ENCODE measurements around the gene CCR5AS.

The CCR5AS gene

DNA sequence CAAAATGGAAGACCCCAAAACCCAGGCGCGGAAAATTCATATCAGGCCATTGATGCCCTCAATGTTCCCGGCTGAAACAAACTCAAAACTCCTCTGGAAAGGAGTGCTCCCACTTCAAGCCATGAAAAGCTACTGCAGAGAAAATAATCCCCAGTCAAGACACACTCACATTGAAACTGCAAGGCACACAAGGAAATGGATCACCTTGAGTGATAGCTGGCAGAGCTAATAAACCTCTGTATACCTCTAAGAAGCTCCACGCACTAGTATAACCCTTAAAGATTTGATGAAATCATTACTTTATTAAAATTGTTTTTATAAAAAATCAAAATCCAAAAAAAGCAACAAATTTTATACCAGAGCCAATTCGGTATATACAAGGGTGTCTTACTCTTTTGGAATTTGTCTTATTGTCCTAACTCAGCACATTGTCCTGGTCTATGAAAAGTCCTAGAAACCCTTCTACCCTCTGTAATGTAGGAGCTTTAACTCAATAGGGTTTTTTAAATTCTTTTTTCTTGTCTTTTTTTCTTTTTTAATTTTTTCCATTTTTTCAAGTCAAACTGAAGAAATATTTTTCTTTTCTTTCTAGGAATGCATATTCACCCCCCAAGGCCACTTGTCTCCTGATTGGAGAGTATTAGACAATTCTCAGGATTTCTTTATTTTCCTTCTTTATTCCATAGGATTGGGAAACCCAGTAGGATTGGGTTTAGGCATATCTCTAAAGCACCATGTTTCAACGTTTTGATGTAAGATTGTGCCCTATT is 8.5 kb downstream of the CCR5AS start:
- Histone ChIP-seq H3K9me3 (no peaks in the 10 kb centered on the region), H3K27ac (no peak overlapping the region), H3K4me1 (no peaks in the 10 kb centered on the region), H3K36me3 (no peaks in the 10 kb centered on the region), H3K27me3 (no peaks in the 10 kb centered on the region), H3K4me3 (no peak overlapping the region)
- no peak for DNase-seq (ENCODE audit: extremely low spot score in 2 of 2)
- TF ChIP-seq POLR2AphosphoS5 (IDR thresholded peaks at IDR 0.05; ENCODE audit: insufficient read depth in 1 of 2, low read depth in 1 of 2) (no peak), POLR2A (IDR thresholded peaks at IDR 0.05) (no peak)
- TF ChIP-seq, protein P1, sequence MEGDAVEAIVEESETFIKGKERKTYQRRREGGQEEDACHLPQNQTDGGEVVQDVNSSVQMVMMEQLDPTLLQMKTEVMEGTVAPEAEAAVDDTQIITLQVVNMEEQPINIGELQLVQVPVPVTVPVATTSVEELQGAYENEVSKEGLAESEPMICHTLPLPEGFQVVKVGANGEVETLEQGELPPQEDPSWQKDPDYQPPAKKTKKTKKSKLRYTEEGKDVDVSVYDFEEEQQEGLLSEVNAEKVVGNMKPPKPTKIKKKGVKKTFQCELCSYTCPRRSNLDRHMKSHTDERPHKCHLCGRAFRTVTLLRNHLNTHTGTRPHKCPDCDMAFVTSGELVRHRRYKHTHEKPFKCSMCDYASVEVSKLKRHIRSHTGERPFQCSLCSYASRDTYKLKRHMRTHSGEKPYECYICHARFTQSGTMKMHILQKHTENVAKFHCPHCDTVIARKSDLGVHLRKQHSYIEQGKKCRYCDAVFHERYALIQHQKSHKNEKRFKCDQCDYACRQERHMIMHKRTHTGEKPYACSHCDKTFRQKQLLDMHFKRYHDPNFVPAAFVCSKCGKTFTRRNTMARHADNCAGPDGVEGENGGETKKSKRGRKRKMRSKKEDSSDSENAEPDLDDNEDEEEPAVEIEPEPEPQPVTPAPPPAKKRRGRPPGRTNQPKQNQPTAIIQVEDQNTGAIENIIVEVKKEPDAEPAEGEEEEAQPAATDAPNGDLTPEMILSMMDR (IDR thresholded peaks at IDR 0.05): no peak
- intact Hi-C loops (cut with DNase I): no loop called here

DNA sequence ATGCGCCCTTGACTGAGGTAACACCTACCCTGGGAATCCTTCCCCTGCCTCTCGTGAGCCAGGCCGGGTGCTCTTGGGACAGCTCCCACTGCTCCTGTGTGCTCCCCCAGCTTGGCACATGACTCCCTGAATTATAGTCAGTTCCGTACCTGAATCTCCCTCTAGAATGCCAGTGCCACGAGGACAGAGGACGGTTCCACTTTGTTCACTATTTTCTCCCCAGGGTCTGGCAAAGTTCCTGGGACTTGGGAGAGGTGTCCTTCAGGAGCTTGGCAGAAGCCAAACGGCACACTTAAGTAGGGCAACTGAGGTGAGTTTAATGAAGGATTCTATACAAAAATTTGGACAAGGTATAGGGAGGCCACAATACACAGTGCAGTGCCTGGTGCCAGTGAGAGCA is 9.8 kb downstream of the CCR5AS start:
- intact Hi-C loops (cut with DNase I): no loop called here
- TF ChIP-seq POLR2A (IDR thresholded peaks at IDR 0.05) (no peak), POLR2AphosphoS5 (IDR thresholded peaks at IDR 0.05; ENCODE audit: insufficient read depth in 1 of 2, low read depth in 1 of 2) (no peak)
- TF ChIP-seq, protein P1 (IDR thresholded peaks at IDR 0.05): no peak
- H3K9me3 ChIP-seq: no peaks in the 10 kb centered on the region
- no peak overlapping the region for H3K4me3 ChIP-seq
- H3K4me1 ChIP-seq: no peaks in the 10 kb centered on the region
- no peaks in the 10 kb centered on the region for H3K27me3 ChIP-seq
- DNase-seq (ENCODE audit: extremely low spot score in 2 of 2): no peak
- H3K36me3 ChIP-seq: no peaks in the 10 kb centered on the region
- no peak overlapping the region for H3K27ac ChIP-seq

DNA sequence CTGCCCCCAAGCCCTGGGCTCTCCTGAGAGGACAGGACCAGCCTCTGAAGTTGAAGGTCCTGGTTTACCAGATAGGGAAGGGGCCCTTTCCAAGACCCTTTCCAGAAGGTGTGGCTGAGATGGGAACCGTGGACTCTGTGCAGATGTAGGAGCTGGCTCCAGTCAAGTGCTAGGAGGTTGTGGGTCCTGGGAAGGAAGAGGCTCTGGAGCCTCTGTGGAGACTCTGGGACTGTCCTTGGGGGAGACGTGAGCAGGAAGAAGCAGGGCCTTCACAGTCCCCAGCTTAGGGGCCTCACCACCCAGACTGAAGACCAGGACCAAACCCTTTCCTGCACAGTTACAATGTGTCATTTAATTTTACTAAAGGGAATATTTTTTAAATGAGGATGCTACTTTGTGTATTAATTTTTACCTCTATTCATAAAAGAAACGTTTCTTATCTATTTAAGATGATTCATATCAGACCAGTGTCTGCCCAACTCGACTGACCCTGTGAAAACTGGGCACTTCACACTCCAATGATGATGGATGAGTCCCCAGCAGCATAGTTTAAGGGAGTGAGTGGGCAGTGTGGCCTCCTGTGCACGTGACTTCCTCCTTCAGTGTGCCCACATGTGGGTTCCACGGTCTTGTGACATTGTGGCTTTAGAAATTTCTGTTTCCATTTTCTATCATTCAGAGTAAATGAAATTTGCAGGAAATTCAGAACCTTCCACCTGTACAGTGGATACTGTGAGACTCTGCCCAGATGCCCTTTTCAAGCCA is 10.9 kb downstream of the CCR5AS start:
- no peak overlapping the region for H3K4me3 ChIP-seq
- H3K27ac ChIP-seq: no peak overlapping the region
- intact Hi-C loops (cut with DNase I): no loop called here
- DNase-seq (ENCODE audit: extremely low spot score in 2 of 2): no peak
- no peaks in the 10 kb centered on the region for H3K4me1 ChIP-seq
- H3K36me3 ChIP-seq: no peaks in the 10 kb centered on the region
- TF ChIP-seq POLR2AphosphoS5 (IDR thresholded peaks at IDR 0.05; ENCODE audit: insufficient read depth in 1 of 2, low read depth in 1 of 2) (no peak), POLR2A (IDR thresholded peaks at IDR 0.05) (no peak)
- TF ChIP-seq, protein P1 (IDR thresholded peaks at IDR 0.05): no peak
- no peaks in the 10 kb centered on the region for H3K27me3 ChIP-seq
- no peaks in the 10 kb centered on the region for H3K9me3 ChIP-seq

DNA sequence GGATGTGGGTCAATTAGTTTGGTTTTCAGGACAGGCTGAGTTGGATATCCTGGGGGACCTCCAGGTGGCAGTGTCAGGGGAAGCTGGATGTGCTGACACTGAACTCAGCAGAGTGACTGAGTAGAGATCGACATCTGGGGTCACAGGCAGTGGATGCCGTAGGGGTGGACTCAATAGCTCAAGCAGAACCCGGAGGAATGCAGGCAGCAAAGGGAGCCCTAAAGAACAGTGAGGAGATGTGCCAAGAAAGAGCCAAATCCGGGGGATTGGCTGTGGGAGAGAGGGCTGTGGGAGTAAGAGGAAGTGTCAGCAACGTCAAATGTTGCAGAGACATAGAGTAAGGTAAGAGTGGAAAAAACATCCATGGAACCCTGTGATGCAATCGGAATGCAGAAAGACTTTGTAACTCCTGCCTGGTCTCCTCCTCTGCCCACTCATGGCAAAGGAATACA is 11.6 kb downstream of the CCR5AS start:
- TF ChIP-seq POLR2A (IDR thresholded peaks at IDR 0.05) (no peak), POLR2AphosphoS5 (IDR thresholded peaks at IDR 0.05; ENCODE audit: insufficient read depth in 1 of 2, low read depth in 1 of 2) (no peak)
- TF ChIP-seq, protein P1 (IDR thresholded peaks at IDR 0.05): no peak
- H3K36me3 ChIP-seq: no peaks in the 10 kb centered on the region
- H3K27ac ChIP-seq: no peak overlapping the region
- intact Hi-C loops (cut with DNase I): no loop called here
- DNase-seq (ENCODE audit: extremely low spot score in 2 of 2): no peak
- H3K4me1 ChIP-seq: no peaks in the 10 kb centered on the region
- no peaks in the 10 kb centered on the region for H3K9me3 ChIP-seq
- H3K4me3 ChIP-seq: no peak overlapping the region
- no peaks in the 10 kb centered on the region for H3K27me3 ChIP-seq

Data from vagina (tissue), 2 donors.